PFSK-1 (cell line): ENCODE results near the gene STAT6.

Experiments
- FOXP2 ChIP-seq: optimal IDR thresholded peaks from 2 replicates; pipeline ENCODE3; 2011; ENCODE audit warnings: borderline replicate concordance, control low read depth, inconsistent platforms; ENCODE audit not compliant: insufficient read depth; ENCODE audit errors: extremely low read length, extremely low read depth
- POLR2AphosphoS5 ChIP-seq: IDR thresholded peaks from 2 replicates; pipeline ENCODE4 v1.6.1; 2012; ENCODE audit warnings: low read depth, mild to moderate bottlenecking, control low read depth, low read length, moderate library complexity
- REST ChIP-seq, 2 experiments: IDR thresholded peaks; 2 replicates each; pipeline versions ENCODE4 v1.6.1 to v1.8.0; 2011 to 2012; ENCODE audit warnings: low read depth in 2 of 2, low read length in 2 of 2, control low read depth in 1 of 2, inconsistent platforms in 1 of 2, mild to moderate bottlenecking in 1 of 2, moderate library complexity in 1 of 2; ENCODE audit not compliant: insufficient read depth in 1 of 2
- SIN3A ChIP-seq: IDR thresholded peaks from 2 replicates; pipeline ENCODE4 v1.6.1; 2012; ENCODE audit warnings: mild to moderate bottlenecking, low read length, moderate library complexity, borderline replicate concordance; ENCODE audit not compliant: insufficient read depth
- TAF1 ChIP-seq: IDR thresholded peaks from 2 replicates; pipeline ENCODE4 v1.6.1; 2012; ENCODE audit warnings: low read length, control low read depth, borderline replicate concordance; ENCODE audit not compliant: insufficient read depth

GRCh38 chr12:57123813-57124212 lies 12.7 kb upstream of the STAT6 start:
- TF ChIP-seq TAF1 = no peak
- TF ChIP-seq POLR2AphosphoS5 = no peak
- no peak for TF ChIP-seq REST (IDR thresholded peaks at IDR 0.05; ENCODE audit: insufficient read depth in 1 of 2, low read depth in 2 of 2, low read length in 2 of 2)
- no peak for TF ChIP-seq SIN3A
- no peak for TF ChIP-seq FOXP2
